Astrocyte (in vitro differentiated cells and primary cell): ENCODE data around the gene TKFC. TPM values are rescaled to one million over a fixed set of nuclear protein-coding genes. Genes with fewer than 3 reads are reported as not detected.

Experiments used
- DNase-seq: peaks from one replicate; pipeline ENCODE4 v3.0.0-alpha.2; 2010; ENCODE audit warnings: low read depth
- FAIRE-seq: peaks from 2 replicates; lab custom pipeline; 2011; peaks lifted over from hg19 to GRCh38; lab: Jason Lieb, UNC
- H2AFZ ChIP-seq: 2 replicates; pipeline ENCODE4 v1.6.0; 2012; ENCODE audit warnings: low read depth, low read length, inconsistent platforms
- H3K27ac ChIP-seq: 2 replicates; pipeline ENCODE4 v1.5.1; 2011; ENCODE audit warnings: low read depth, low read length, inconsistent platforms
- H3K27me3 ChIP-seq: 2 replicates; pipeline ENCODE4 v1.6.0; 2011; ENCODE audit warnings: low read length, inconsistent platforms; ENCODE audit not compliant: insufficient read depth
- H3K36me3 ChIP-seq: 2 replicates; pipeline ENCODE4 v1.5.1; 2011; ENCODE audit warnings: low read length, inconsistent platforms; ENCODE audit not compliant: insufficient read depth
- H3K4me1 ChIP-seq: 2 replicates; pipeline ENCODE4 v1.5.1; 2011; ENCODE audit warnings: low read length, inconsistent platforms; ENCODE audit not compliant: insufficient read depth
- H3K4me2 ChIP-seq: 2 replicates; pipeline ENCODE4 v1.6.0; 2012; ENCODE audit warnings: low read length, inconsistent platforms
- H3K4me3 ChIP-seq: 2 replicates; pipeline ENCODE4 v1.5.1; 2011; ENCODE audit warnings: low read depth, mild to moderate bottlenecking, low read length, inconsistent platforms; ENCODE audit not compliant: insufficient read depth
- H3K79me2 ChIP-seq: 2 replicates; pipeline ENCODE4 v1.6.0; 2012; ENCODE audit warnings: mild to moderate bottlenecking, low read length, inconsistent platforms; ENCODE audit not compliant: insufficient read depth
- H3K9ac ChIP-seq: 2 replicates; pipeline ENCODE4 v1.6.0; 2012; ENCODE audit warnings: mild to moderate bottlenecking, low read length, inconsistent platforms
- H3K9me3 ChIP-seq: 2 replicates; pipeline ENCODE4 v1.5.1; 2012; ENCODE audit warnings: low read depth, mild to moderate bottlenecking, low read length, inconsistent platforms; ENCODE audit not compliant: insufficient read depth
- H4K20me1 ChIP-seq: 2 replicates; pipeline ENCODE4 v1.6.0; 2012; ENCODE audit warnings: low read length, inconsistent platforms; ENCODE audit not compliant: insufficient read depth
- H3K27ac Mint-ChIP-seq: one replicate; pipeline ENCODE4 v1.8.0; 2021; ENCODE audit warnings: mild to moderate bottlenecking, mixed read lengths; ENCODE audit not compliant: unreplicated experiment
- H3K27me3 Mint-ChIP-seq: one replicate; pipeline ENCODE4 v1.8.0; 2021; ENCODE audit warnings: low read depth, mixed read lengths; ENCODE audit not compliant: unreplicated experiment
- H3K36me3 Mint-ChIP-seq: one replicate; pipeline ENCODE4 v1.8.0; 2021; ENCODE audit warnings: low read depth, mixed read lengths; ENCODE audit not compliant: unreplicated experiment
- H3K4me1 Mint-ChIP-seq: one replicate; pipeline ENCODE4 v1.8.0; 2021; ENCODE audit warnings: low read depth, mixed read lengths; ENCODE audit not compliant: unreplicated experiment
- H3K4me3 Mint-ChIP-seq: one replicate; pipeline ENCODE4 v1.8.0; 2021; ENCODE audit warnings: mild to moderate bottlenecking, moderate library complexity, mixed read lengths; ENCODE audit not compliant: unreplicated experiment
- H3K9me3 Mint-ChIP-seq: one replicate; pipeline ENCODE4 v1.8.0; 2021; ENCODE audit warnings: mild to moderate bottlenecking, mixed read lengths; ENCODE audit not compliant: unreplicated experiment
- CTCF ChIP-seq: IDR thresholded peaks from 2 replicates; pipeline ENCODE4 v1.5.1; 2011; ENCODE audit warnings: low read depth, mild to moderate bottlenecking, inconsistent platforms, low read length, moderate library complexity; ENCODE audit not compliant: insufficient read depth
- EZH2 ChIP-seq: IDR thresholded peaks from 2 replicates; pipeline ENCODE4 v1.6.1; 2012; ENCODE audit warnings: mild to moderate bottlenecking, low read length, inconsistent platforms; ENCODE audit not compliant: insufficient read depth
- total RNA-seq: library from RNA; stranded (reverse); gene quantifications from 2 replicates; pipeline ENCODE4 v1.2.1, GENCODE V29; 2021

Gene TKFC
- total RNA-seq, 1 donor from 2014 or later = 23.9 TPM

DNA sequence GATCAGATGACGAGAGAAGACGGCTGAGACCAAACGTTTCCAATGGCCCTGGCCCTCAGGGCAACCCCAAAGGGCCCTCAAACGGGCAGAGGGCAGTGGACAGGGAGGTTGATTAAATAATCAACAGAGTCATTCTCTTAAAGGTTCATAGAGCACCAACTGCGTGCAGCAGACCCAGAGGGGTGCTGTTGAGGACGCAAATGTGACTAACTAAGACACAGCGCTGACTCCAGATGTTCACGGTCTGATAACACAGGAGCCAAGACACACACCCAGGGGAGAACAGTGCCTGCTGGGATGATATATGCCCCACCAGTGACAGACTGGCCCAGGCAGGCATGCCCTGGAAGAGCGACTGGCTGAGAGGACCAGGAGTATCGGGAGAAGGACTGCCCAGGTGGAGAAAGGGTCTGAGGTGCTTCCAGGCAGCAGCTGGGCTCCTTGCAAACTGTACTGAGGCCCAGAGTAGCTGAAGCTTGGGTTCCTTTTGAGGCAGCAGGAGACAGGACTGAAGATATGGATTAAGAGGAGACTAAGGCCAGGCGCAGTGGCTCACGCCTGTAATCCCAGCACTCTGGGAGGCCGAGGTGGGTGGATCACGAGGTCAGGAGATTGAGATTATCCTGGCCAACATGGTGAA, 45.6 kb upstream of the TKFC start:
- no peaks in the 10 kb centered on the region for H3K79me2 ChIP-seq
- no peak overlapping the region for H3K4me3 ChIP-seq
- FAIRE-seq = no peak
- H3K9me3 ChIP-seq = no peaks in the 10 kb centered on the region
- DNase-seq = no peak
- H3K9ac ChIP-seq = no peak overlapping the region
- peaks cover 11% of the 10 kb centered on the region for H4K20me1 ChIP-seq
- TF ChIP-seq EZH2 (no peak), CTCF (no peak)
- no peak overlapping the region for H3K4me2 ChIP-seq
- H3K4me1 ChIP-seq = no peaks in the 10 kb centered on the region
- no peaks in the 10 kb centered on the region for H3K4me1 Mint-ChIP-seq
- peaks cover 11% of the 10 kb centered on the region for H3K27me3 ChIP-seq
- H3K9me3 Mint-ChIP-seq = peaks cover 3% of the 10 kb centered on the region
- peaks cover 13% of the 10 kb centered on the region for H3K27me3 Mint-ChIP-seq
- H3K36me3 Mint-ChIP-seq = peaks cover 36% of the 10 kb centered on the region
- H3K36me3 ChIP-seq = no peaks in the 10 kb centered on the region
- no peak overlapping the region for H3K27ac Mint-ChIP-seq
- H2AFZ ChIP-seq = no peak overlapping the region
- H3K27ac ChIP-seq = no peak overlapping the region
- no peak overlapping the region for H3K4me3 Mint-ChIP-seq

GRCh38 chr11:61290905-61291690, 41.9 kb upstream of the TKFC start:
- H3K4me3 ChIP-seq = no peak overlapping the region
- H3K4me1 ChIP-seq = peaks cover 23% of the 10 kb centered on the region
- TF ChIP-seq EZH2 = no peak
- TF ChIP-seq CTCF = no peak
- H3K9ac ChIP-seq = no peak overlapping the region
- H3K27ac ChIP-seq = no peak overlapping the region
- peaks cover 29% of the 10 kb centered on the region for H4K20me1 ChIP-seq
- H3K4me3 Mint-ChIP-seq = no peak overlapping the region
- H3K79me2 ChIP-seq = no peaks in the 10 kb centered on the region
- no peak overlapping the region for H2AFZ ChIP-seq
- H3K9me3 Mint-ChIP-seq = peaks cover 3% of the 10 kb centered on the region
- H3K9me3 ChIP-seq = no peaks in the 10 kb centered on the region
- H3K4me2 ChIP-seq = no peak overlapping the region
- no peak overlapping the region for H3K27ac Mint-ChIP-seq
- peaks cover 27% of the 10 kb centered on the region for H3K27me3 ChIP-seq
- H3K36me3 ChIP-seq = no peaks in the 10 kb centered on the region
- FAIRE-seq (no peak), DNase-seq (no peak)
- H3K36me3 Mint-ChIP-seq = peaks cover 14% of the 10 kb centered on the region
- H3K27me3 Mint-ChIP-seq = peaks cover 11% of the 10 kb centered on the region
- H3K4me1 Mint-ChIP-seq = peaks cover 11% of the 10 kb centered on the region
